Activated B cell treated with CpG ODN at 0.5 μM for 24 hours (primary cell): ENCODE measurements around the gene IFITM10. TPM values are rescaled to one million over a fixed set of nuclear protein-coding genes. Genes with fewer than 3 reads are reported as not detected.
A peak's percentile ranks its signal among the peaks of the same experiment; 100 is the strongest.

Source experiments
- ATAC-seq: fragments of 200-7000 bp; cut with Tn5 transposase; one replicate; pipeline ENCODE4 v1.10.0; 2021; ENCODE audit warnings: low read depth, mild to moderate bottlenecking, moderate library complexity
- CTCF ChIA-PET: fragments of 350-600 bp; sonication (Branson Sonifier 250); formaldehyde crosslinking; loops from one replicate; lab custom pipeline; 2021; ENCODE audit warnings: antibody characterized with exemption; lab: Charles Lee
- POLR2A ChIA-PET: fragments of 350-600 bp; sonication (Branson Sonifier 250); formaldehyde crosslinking; loops from one replicate; lab custom pipeline; 2021; ENCODE audit warnings: antibody characterized with exemption; lab: Charles Lee
- DNase-seq: peaks from one replicate; pipeline ENCODE4 v3.0.0; 2022
- H3K27ac Mint-ChIP-seq: one replicate; pipeline ENCODE4 v1.8.0; 2020; ENCODE audit warnings: mixed read lengths
- H3K27me3 Mint-ChIP-seq: one replicate; pipeline ENCODE4 v1.8.0; 2021; ENCODE audit warnings: mixed read lengths
- H3K36me3 Mint-ChIP-seq: one replicate; pipeline ENCODE4 v1.8.0; 2021; ENCODE audit warnings: low read depth, mixed read lengths
- H3K4me1 Mint-ChIP-seq: one replicate; pipeline ENCODE4 v1.8.0; 2021; ENCODE audit warnings: mixed read lengths
- H3K4me3 Mint-ChIP-seq: one replicate; pipeline ENCODE4 v1.8.0; 2020; ENCODE audit warnings: mild to moderate bottlenecking, mixed read lengths
- H3K9me3 Mint-ChIP-seq: one replicate; pipeline ENCODE4 v1.8.0; 2020; ENCODE audit warnings: mixed read lengths
- intact Hi-C: fragments of 100-400 bp; cut with micrococcal nuclease; formaldehyde crosslinking; loops from one replicate; pipeline ENCODE4 v1.15.1; 2024
- total RNA-seq: library from RNA; stranded (reverse); gene quantifications from 2 replicates; pipeline ENCODE4 v1.2.3, GENCODE V29; 2022
- TF ChIP-seq, protein P1 (sequence below): fragments of 200-600 bp; IDR thresholded peaks from one replicate; pipeline ENCODE4 v1.8.0; 2022; ENCODE audit warnings: antibody characterized with exemption, mild to moderate bottlenecking

IFITM10 gene
- total RNA-seq, 1 donor from 2014 or later, result not detected

DNA sequence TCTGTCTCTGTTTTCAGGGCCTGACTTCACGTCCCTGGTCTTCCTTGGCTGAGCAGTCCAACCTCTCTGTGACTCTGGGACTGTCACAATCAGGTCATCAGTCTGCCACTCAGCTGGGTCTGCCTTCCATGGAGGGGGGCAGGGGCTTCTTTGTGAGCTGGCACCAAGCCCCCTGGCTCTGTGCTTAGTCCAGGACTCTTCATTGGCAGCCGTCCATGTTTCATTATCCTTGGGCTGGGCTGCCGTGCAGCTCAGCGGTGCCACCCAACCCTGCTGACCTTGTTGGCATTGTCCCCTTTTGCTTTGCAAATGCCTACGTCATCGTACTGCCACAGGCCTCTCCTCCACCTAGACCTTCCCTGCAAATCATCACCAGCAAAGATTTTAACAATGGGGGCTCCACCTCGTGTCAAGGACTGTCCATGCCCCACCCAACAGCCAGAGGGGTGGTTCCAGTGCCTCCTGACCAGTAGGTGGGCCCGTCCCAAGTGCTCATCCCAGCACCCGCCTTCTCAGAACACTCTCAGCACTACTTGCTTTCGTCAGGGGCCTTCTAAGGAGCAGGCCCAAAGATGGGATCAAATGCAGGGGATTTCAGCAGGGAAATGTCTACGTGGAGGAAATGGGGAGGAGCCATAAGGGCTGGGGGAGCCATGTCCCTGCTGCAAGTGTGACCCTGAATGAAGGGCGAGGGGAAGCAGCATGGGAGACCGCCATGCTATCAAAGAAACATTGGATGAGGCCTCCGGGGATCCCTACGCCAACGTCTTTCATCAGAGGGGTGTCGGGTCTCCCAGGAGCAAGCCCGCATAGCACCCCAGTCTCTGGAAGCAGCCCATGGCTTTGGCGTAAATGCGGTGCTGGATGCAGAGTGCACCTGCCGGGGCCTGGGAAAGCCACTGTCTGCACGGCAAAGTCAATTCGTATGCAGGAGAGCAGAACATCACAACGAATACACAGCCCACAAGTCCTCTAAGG, 35.2 kb downstream of the IFITM10 start:
- intact Hi-C loops, result no loop called here
- CTCF ChIA-PET, result no interaction called here
- Mint-ChIP-seq H3K27ac (no peak overlapping the region), H3K36me3 (no peaks in the 10 kb centered on the region), H3K27me3 (peaks cover 12% of the 10 kb centered on the region), H3K9me3 (no peaks in the 10 kb centered on the region), H3K4me3 (no peak overlapping the region), H3K4me1 (no peaks in the 10 kb centered on the region)
- TF ChIP-seq, protein P1, sequence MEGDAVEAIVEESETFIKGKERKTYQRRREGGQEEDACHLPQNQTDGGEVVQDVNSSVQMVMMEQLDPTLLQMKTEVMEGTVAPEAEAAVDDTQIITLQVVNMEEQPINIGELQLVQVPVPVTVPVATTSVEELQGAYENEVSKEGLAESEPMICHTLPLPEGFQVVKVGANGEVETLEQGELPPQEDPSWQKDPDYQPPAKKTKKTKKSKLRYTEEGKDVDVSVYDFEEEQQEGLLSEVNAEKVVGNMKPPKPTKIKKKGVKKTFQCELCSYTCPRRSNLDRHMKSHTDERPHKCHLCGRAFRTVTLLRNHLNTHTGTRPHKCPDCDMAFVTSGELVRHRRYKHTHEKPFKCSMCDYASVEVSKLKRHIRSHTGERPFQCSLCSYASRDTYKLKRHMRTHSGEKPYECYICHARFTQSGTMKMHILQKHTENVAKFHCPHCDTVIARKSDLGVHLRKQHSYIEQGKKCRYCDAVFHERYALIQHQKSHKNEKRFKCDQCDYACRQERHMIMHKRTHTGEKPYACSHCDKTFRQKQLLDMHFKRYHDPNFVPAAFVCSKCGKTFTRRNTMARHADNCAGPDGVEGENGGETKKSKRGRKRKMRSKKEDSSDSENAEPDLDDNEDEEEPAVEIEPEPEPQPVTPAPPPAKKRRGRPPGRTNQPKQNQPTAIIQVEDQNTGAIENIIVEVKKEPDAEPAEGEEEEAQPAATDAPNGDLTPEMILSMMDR, result no peak
- no peak for ATAC-seq
- DNase-seq, result no peak
- POLR2A ChIA-PET, result interaction anchor here (0.7 kb wide), 1 partner anchor 124 kb away, joined by 3 read pairs; no protein-coding TSS in a partner anchor

DNA sequence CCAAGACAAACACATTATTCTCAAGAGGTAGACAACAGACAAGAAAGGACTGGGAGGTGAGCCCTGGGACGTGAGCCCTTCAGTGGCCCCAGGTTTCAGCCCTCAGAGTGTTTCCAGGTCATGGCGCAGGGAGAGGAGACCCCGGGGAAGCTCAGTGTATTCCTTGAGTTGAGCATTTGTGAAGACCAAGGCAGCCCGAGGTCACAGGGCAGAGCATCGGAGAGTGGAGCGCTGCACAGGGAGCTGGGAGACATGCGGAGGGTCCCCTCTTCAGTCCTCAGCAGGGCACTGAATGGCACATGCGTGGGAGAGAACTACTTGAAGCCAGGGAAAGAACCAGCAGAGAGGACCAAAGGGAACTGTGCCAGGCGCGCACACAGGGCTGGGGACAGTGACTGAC, 41.7 kb downstream of the IFITM10 start:
- TF ChIP-seq, protein P1, result no peak
- Mint-ChIP-seq H3K4me3 (no peak overlapping the region), H3K27ac (no peak overlapping the region), H3K4me1 (peaks cover 30% of the 10 kb centered on the region), H3K27me3 (peaks cover 14% of the 10 kb centered on the region), H3K9me3 (no peaks in the 10 kb centered on the region), H3K36me3 (no peaks in the 10 kb centered on the region)
- intact Hi-C loops, result no loop called here
- POLR2A ChIA-PET, result no interaction called here
- CTCF ChIA-PET, result interaction anchor here (4.2 kb wide), 1 partner anchor 14 kb away, joined by 17 read pairs; no protein-coding TSS in a partner anchor
- no peak for ATAC-seq
- DNase-seq, result no peak

DNA sequence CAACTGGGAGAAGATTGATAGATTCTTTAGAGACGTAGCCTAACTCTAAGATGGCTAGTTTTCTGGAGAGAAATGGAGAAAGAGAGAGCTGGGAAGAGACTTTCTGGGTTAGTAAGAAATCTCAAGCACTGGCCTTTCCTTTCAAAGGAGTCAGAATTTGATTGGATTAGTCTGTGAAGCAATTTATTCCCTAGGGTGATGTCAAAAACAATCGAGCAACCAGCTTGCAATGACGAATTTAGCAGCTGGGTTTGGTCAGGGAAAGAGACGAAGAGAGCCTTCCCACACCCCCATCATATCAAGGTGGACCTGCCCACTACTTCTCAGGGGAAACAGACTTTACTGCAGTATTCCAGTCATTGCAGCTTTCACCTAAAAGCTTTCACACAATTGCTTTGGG, 42.6 kb downstream of the IFITM10 start:
- intact Hi-C loops, result no loop called here
- H3K27me3 Mint-ChIP-seq, result peaks cover 13% of the 10 kb centered on the region
- no peak overlapping the region for H3K27ac Mint-ChIP-seq
- TF ChIP-seq, protein P1, result no peak
- H3K4me3 Mint-ChIP-seq, result no peak overlapping the region
- ATAC-seq (no peak), DNase-seq (no peak)
- no peaks in the 10 kb centered on the region for H3K36me3 Mint-ChIP-seq
- H3K4me1 Mint-ChIP-seq, result peaks cover 30% of the 10 kb centered on the region
- H3K9me3 Mint-ChIP-seq, result no peaks in the 10 kb centered on the region
- ChIA-PET POLR2A (interaction anchor here (0.5 kb wide), 1 partner anchor 224 kb away, joined by 4 read pairs; no protein-coding TSS in a partner anchor), CTCF (interaction anchor here (2.3 to 4.2 kb wide), 2 partner anchors 13 to 125 kb away, joined by 8 to 17 read pairs; no protein-coding TSS in a partner anchor)

DNA sequence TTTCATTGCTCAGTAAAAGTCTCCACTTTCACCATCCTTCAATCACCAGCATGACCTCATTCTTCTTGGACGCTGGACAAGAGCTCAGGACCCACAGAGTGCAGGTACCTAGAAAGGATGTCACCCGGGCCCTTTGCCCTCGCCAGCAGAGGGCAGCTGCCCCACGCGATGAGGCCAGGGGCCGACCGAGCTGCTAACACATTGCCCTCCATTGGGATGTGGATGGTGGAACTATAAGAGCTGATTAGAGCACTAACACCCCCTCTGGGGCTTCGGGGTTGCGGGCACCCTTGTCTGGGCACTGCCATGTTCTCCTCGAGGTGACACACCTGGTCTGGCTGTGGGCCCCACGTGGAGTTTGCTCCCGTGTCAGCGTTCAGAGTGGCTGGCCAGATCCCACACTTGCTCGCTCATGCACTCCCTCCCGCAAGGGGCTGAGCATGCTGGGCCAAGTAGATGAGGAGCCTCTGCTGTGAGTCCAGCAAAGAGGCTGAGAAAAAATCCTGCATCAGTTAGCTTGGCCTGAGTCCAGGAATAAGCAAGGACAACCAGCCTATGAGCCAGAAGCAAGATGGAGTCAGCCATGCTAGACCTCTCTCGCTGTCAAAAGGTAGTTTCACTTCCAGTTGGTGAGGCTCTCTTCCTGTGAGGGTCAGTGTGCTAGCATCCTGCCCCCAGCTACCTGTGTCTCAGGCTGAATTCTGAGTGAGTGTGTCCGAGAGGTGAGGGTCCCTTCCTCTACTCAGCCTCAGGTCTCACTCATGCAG, 43.6 kb downstream of the IFITM10 start:
- POLR2A ChIA-PET, result no interaction called here
- peaks cover 11% of the 10 kb centered on the region for H3K27me3 Mint-ChIP-seq
- H3K36me3 Mint-ChIP-seq, result no peaks in the 10 kb centered on the region
- CTCF ChIA-PET, result interaction anchor here (1.1 to 4.2 kb wide), 3 partner anchors 13 to 176 kb away, joined by 3 to 17 read pairs (median 8); no protein-coding TSS in a partner anchor
- no peaks in the 10 kb centered on the region for H3K9me3 Mint-ChIP-seq
- intact Hi-C loops, result no loop called here
- DNase-seq, result no peak
- peaks cover 30% of the 10 kb centered on the region for H3K4me1 Mint-ChIP-seq
- ATAC-seq, result peak; percentile 34
- no peak overlapping the region for H3K4me3 Mint-ChIP-seq
- H3K27ac Mint-ChIP-seq, result peak overlapping the region; percentile 50
- TF ChIP-seq, protein P1, result no peak
